ENCODE data around the gene GRIN3A. TPM values are rescaled to one million over a fixed set of nuclear protein-coding genes. Genes with fewer than 3 reads are reported as not detected.
A peak's percentile ranks its signal among the peaks of the same experiment; 100 is the strongest.

GRIN3A gene
- total RNA-seq, 1 donor from 2014 or later, result 27.8 TPM

GRCh38 chr9:101533334-101534204 lies 204.9 kb downstream of the GRIN3A start, which contains the start of gene RNF20:
RNF20 (plus strand) TSS chr9:101533853; CDS start chr9:101535424, 1,571 bp downstream.
- Mint-ChIP-seq H3K9me3 (ENCODE audit: unreplicated experiment) (no peaks in the 10 kb centered on the region), H3K36me3 (ENCODE audit: low read depth, unreplicated experiment) (peaks cover 3% of the 10 kb centered on the region), H3K27ac (ENCODE audit: unreplicated experiment) (peak within 1 kb of the TSS; percentile 100), H3K4me1 (ENCODE audit: unreplicated experiment) (peaks cover 11% of the 10 kb centered on the region), H3K4me3 (ENCODE audit: unreplicated experiment) (peak within 1 kb of the TSS; percentile 97), H3K27me3 (ENCODE audit: unreplicated experiment) (peaks cover 6% of the 10 kb centered on the region)
- TF ChIP-seq CTCF (IDR thresholded peaks at IDR 0.05; ENCODE audit: unreplicated experiment), result no peak
- DNase-seq (ENCODE audit: low spot score), result peak; percentile 95

GRCh38 chr9:101530076-101530711 lies 208.3 kb downstream of the GRIN3A start:
- peak; percentile 80 for TF ChIP-seq CTCF (IDR thresholded peaks at IDR 0.05; ENCODE audit: unreplicated experiment)
- Mint-ChIP-seq H3K4me3 (ENCODE audit: unreplicated experiment) (no peak overlapping the region), H3K27me3 (ENCODE audit: unreplicated experiment) (peaks cover 6% of the 10 kb centered on the region), H3K36me3 (ENCODE audit: low read depth, unreplicated experiment) (peaks cover 3% of the 10 kb centered on the region), H3K27ac (ENCODE audit: unreplicated experiment) (no peak overlapping the region), H3K4me1 (ENCODE audit: unreplicated experiment) (peaks cover 16% of the 10 kb centered on the region), H3K9me3 (ENCODE audit: unreplicated experiment) (no peaks in the 10 kb centered on the region)
- DNase-seq (ENCODE audit: low spot score), result peak; percentile 79

GRCh38 chr9:101528015-101528414 lies 210.4 kb downstream of the GRIN3A start:
- TF ChIP-seq CTCF (IDR thresholded peaks at IDR 0.05; ENCODE audit: unreplicated experiment), result no peak
- Mint-ChIP-seq H3K9me3 (ENCODE audit: unreplicated experiment) (no peaks in the 10 kb centered on the region), H3K4me3 (ENCODE audit: unreplicated experiment) (no peak overlapping the region), H3K27ac (ENCODE audit: unreplicated experiment) (no peak overlapping the region), H3K36me3 (ENCODE audit: low read depth, unreplicated experiment) (no peaks in the 10 kb centered on the region), H3K27me3 (ENCODE audit: unreplicated experiment) (peaks cover 2% of the 10 kb centered on the region), H3K4me1 (ENCODE audit: unreplicated experiment) (peaks cover 19% of the 10 kb centered on the region)
- no peak for DNase-seq (ENCODE audit: low spot score)

- no peaks in the 10 kb centered on the region for H3K36me3 Mint-ChIP-seq (ENCODE audit: low read depth, unreplicated experiment)
- H3K4me1 Mint-ChIP-seq (ENCODE audit: unreplicated experiment), result peaks cover 17% of the 10 kb centered on the region
- H3K9me3 Mint-ChIP-seq (ENCODE audit: unreplicated experiment), result no peaks in the 10 kb centered on the region
- no peak overlapping the region for H3K4me3 Mint-ChIP-seq (ENCODE audit: unreplicated experiment)
- peaks cover 1% of the 10 kb centered on the region for H3K27me3 Mint-ChIP-seq (ENCODE audit: unreplicated experiment)
- TF ChIP-seq CTCF (IDR thresholded peaks at IDR 0.05; ENCODE audit: unreplicated experiment), result no peak
- no peak overlapping the region for H3K27ac Mint-ChIP-seq (ENCODE audit: unreplicated experiment)
- DNase-seq (ENCODE audit: low spot score), result no peak
Observed at GRCh38 chr9:101527066-101527465, 211.4 kb downstream of the GRIN3A start.

- no peak for TF ChIP-seq CTCF (IDR thresholded peaks at IDR 0.05; ENCODE audit: unreplicated experiment)
- Mint-ChIP-seq H3K4me3 (ENCODE audit: unreplicated experiment) (no peak overlapping the region), H3K4me1 (ENCODE audit: unreplicated experiment) (peaks cover 17% of the 10 kb centered on the region), H3K27me3 (ENCODE audit: unreplicated experiment) (peaks cover 1% of the 10 kb centered on the region), H3K36me3 (ENCODE audit: low read depth, unreplicated experiment) (no peaks in the 10 kb centered on the region), H3K9me3 (ENCODE audit: unreplicated experiment) (no peaks in the 10 kb centered on the region), H3K27ac (ENCODE audit: unreplicated experiment) (no peak overlapping the region)
- no peak for DNase-seq (ENCODE audit: low spot score)
Observed at GRCh38 chr9:101524371-101524770, 214.1 kb downstream of the GRIN3A start.
